Measurements from ENCODE around the gene IL6R. TPM values are rescaled to one million over a fixed set of nuclear protein-coding genes. Genes with fewer than 3 reads are reported as not detected.
A peak's percentile ranks its signal among the peaks of the same experiment; 100 is the strongest.

Gene IL6R
- total RNA-seq, 2 donors from 2014 or later, result 11.8 to 21.8 TPM

GRCh38 chr1:154471304-154471703, 66.2 kb downstream of the IL6R start:
- Histone ChIP-seq H3K27me3 (no peaks in the 10 kb centered on the region), H3K27ac (no peak overlapping the region), H3K4me1 (no peaks in the 10 kb centered on the region), H3K36me3 (no peaks in the 10 kb centered on the region), H3K4me3 (no peak overlapping the region), H3K9me3 (no peaks in the 10 kb centered on the region)
- DNase-seq (ENCODE audit: low spot score), result no peak
- TF ChIP-seq, protein P1, sequence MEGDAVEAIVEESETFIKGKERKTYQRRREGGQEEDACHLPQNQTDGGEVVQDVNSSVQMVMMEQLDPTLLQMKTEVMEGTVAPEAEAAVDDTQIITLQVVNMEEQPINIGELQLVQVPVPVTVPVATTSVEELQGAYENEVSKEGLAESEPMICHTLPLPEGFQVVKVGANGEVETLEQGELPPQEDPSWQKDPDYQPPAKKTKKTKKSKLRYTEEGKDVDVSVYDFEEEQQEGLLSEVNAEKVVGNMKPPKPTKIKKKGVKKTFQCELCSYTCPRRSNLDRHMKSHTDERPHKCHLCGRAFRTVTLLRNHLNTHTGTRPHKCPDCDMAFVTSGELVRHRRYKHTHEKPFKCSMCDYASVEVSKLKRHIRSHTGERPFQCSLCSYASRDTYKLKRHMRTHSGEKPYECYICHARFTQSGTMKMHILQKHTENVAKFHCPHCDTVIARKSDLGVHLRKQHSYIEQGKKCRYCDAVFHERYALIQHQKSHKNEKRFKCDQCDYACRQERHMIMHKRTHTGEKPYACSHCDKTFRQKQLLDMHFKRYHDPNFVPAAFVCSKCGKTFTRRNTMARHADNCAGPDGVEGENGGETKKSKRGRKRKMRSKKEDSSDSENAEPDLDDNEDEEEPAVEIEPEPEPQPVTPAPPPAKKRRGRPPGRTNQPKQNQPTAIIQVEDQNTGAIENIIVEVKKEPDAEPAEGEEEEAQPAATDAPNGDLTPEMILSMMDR (IDR thresholded peaks at IDR 0.05), result no peak

GRCh38 chr1:154474802-154475201, 69.7 kb downstream of the IL6R start:
- H3K36me3 ChIP-seq, result no peaks in the 10 kb centered on the region
- H3K4me1 ChIP-seq, result peaks cover 0 to 2% of the 10 kb centered on the region in 2 donors
- TF ChIP-seq, protein P1 (IDR thresholded peaks at IDR 0.05), result no peak
- DNase-seq (ENCODE audit: low spot score), result peak; percentile 65
- H3K27me3 ChIP-seq, result no peaks in the 10 kb centered on the region
- H3K4me3 ChIP-seq, result no peak overlapping the region
- H3K27ac ChIP-seq, result no peak overlapping the region
- no peaks in the 10 kb centered on the region for H3K9me3 ChIP-seq

- Histone ChIP-seq H3K4me1 (peaks cover 0 to 14% of the 10 kb centered on the region in 2 donors), H3K9me3 (no peaks in the 10 kb centered on the region), H3K4me3 (no peak overlapping the region), H3K27me3 (no peaks in the 10 kb centered on the region), H3K36me3 (no peaks in the 10 kb centered on the region), H3K27ac (no peak overlapping the region)
- TF ChIP-seq, protein P1 (IDR thresholded peaks at IDR 0.05), result no peak
- DNase-seq (ENCODE audit: low spot score), result no peak
Measured at GRCh38 chr1:154476791-154477190, 71.6 kb downstream of the IL6R start.

DNA sequence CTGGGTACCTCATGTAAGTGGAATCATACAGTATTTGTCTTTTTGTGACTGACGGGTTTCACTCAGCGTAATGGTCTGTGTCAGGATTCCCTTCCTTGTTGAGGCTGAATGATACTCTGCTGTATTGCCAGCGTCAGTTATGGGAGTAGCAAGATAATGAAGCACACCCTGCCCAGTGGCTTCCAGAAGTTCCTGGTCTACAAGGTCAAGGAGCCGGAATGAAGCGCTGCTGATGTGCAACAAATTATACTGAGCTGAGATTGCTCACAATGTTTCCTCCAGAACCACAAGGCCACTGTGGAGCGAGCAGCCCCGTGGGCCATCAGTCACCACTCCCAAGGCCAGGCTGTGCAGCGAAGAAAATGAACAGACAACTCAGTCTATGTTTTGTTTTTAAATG, 72.9 kb downstream of the IL6R start:
- no peak overlapping the region for H3K27ac ChIP-seq
- no peak for DNase-seq (ENCODE audit: low spot score)
- H3K4me1 ChIP-seq, result peaks cover 0 to 14% of the 10 kb centered on the region in 2 donors
- TF ChIP-seq, protein P1 (IDR thresholded peaks at IDR 0.05), result no peak
- H3K27me3 ChIP-seq, result no peaks in the 10 kb centered on the region
- H3K9me3 ChIP-seq, result no peaks in the 10 kb centered on the region
- H3K36me3 ChIP-seq, result no peaks in the 10 kb centered on the region
- no peak overlapping the region for H3K4me3 ChIP-seq

DNA sequence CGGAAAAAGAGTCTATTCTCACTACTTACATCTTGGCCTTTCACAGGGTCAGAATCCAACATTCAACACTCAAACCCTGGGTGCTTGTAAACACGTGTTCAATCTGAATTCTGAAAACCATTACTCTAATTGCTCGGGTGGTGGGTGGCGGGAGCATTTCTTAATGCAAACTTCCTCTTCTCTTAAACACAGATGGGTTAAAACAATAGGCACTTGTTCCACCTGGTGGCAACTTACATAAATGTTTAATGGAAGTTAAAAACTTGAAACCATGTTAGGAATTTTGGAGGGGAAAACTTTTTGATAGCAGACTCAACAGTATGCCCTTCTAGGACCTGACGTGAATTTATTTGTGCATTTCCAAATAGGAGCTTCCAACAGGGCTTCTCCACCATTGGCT, 73.5 kb downstream of the IL6R start:
- TF ChIP-seq, protein P1 (IDR thresholded peaks at IDR 0.05), result peak in 1 of 2 donors; percentile 23
- DNase-seq (ENCODE audit: low spot score), result no peak
- no peaks in the 10 kb centered on the region for H3K27me3 ChIP-seq
- H3K4me3 ChIP-seq, result no peak overlapping the region
- H3K9me3 ChIP-seq, result no peaks in the 10 kb centered on the region
- no peak overlapping the region for H3K27ac ChIP-seq
- H3K4me1 ChIP-seq, result peaks cover 0 to 14% of the 10 kb centered on the region in 2 donors
- no peaks in the 10 kb centered on the region for H3K36me3 ChIP-seq

GRCh38 chr1:154479764-154480421, 74.8 kb downstream of the IL6R start:
- no peaks in the 10 kb centered on the region for H3K36me3 ChIP-seq
- peak; percentile 80 for DNase-seq (ENCODE audit: low spot score)

More at GRCh38 chr1:154479764-154480421, 74.8 kb downstream of the IL6R start:
- Histone ChIP-seq H3K27ac (no peak overlapping the region), H3K27me3 (no peaks in the 10 kb centered on the region), H3K9me3 (no peaks in the 10 kb centered on the region), H3K4me1 (peaks cover 0 to 23% of the 10 kb centered on the region in 2 donors), H3K4me3 (no peak overlapping the region)
- TF ChIP-seq, protein P1 (IDR thresholded peaks at IDR 0.05), result peak; percentile 95 to 98

Data from right atrium auricular region (tissue), 2 donors.